GM12878 (cell line): ENCODE measurements around the gene SRBD1. TPM values are rescaled to one million over a fixed set of nuclear protein-coding genes. Genes with fewer than 3 reads are reported as not detected.

ENCODE experiments used
- ATAC-seq: fragments of 200-7000 bp; cut with Tn5 transposase; 3 replicates; pipeline ENCODE4 v1.9.1; 2020; ENCODE audit warnings: mild to moderate bottlenecking, moderate library complexity
- BruUV-seq: library from RNA; stranded (reverse); fragments of 400-500 nt; replicated peaks from 2 replicates; lab custom pipeline; 2021; lab: Mats Ljungman, UMichigan
- CTCF ChIA-PET: fragments of 300-600 bp; sonication (Branson Sonifier 250); formaldehyde crosslinking; extraction: SDS; loops from one replicate; lab custom pipeline; 2021; ENCODE audit warnings: inconsistent platforms; lab: Yijun Ruan, JAX
- POLR2A ChIA-PET: fragments of 350-600 bp; formaldehyde crosslinking; extraction: SDS; loops from one replicate; lab custom pipeline; 2021; ENCODE audit warnings: inconsistent platforms; lab: Charles Lee
- RAD21 ChIA-PET: fragments of 300-600 bp; sonication (Branson Sonifier 250); formaldehyde crosslinking; loops from one replicate; lab custom pipeline; 2023; ENCODE audit warnings: antibody characterized with exemption; ENCODE audit not compliant: unreplicated experiment; lab: Charles Lee
- SMC1A ChIA-PET: fragments of 300-600 bp; sonication (Branson Sonifier 250); formaldehyde crosslinking; loops from one replicate; lab custom pipeline; 2023; ENCODE audit not compliant: unreplicated experiment, uncharacterized antibody; lab: Charles Lee
- DNase-seq: peaks from one replicate; pipeline ENCODE4 v3.0.0-alpha.2; 2011; ENCODE audit warnings: low read depth, low spot score
- FAIRE-seq: peaks from 3 replicates; lab custom pipeline; 2011; peaks lifted over from hg19 to GRCh38; lab: Jason Lieb, UNC
- H2AFZ ChIP-seq: 2 replicates; pipeline ENCODE4 v1.6.0; 2011; ENCODE audit warnings: low read depth, low read length, control low read depth; ENCODE audit not compliant: control insufficient read depth
- H3K27ac ChIP-seq: 2 replicates; pipeline ENCODE4 v1.5.1; 2011; ENCODE audit warnings: control low read depth; ENCODE audit not compliant: control insufficient read depth, insufficient read depth
- H3K27me3 ChIP-seq, 2 experiments: replicated peaks in 1 of 2; 2 replicates each; pipeline versions ENCODE4 v1.6.0 to v1.6.1; 2011; ENCODE audit warnings: low read length in 1 of 2; ENCODE audit not compliant: control insufficient read depth in 2 of 2, insufficient read depth in 2 of 2
- H3K36me3 ChIP-seq, 2 experiments: 2 replicates each; pipeline ENCODE4 v1.5.1; 2011; ENCODE audit warnings: low read length in 1 of 2; ENCODE audit not compliant: control insufficient read depth in 2 of 2, insufficient read depth in 2 of 2
- H3K4me1 ChIP-seq: 2 replicates; pipeline ENCODE4 v1.6.1; 2011; ENCODE audit warnings: mild to moderate bottlenecking, low read length, moderate library complexity, mixed read lengths; ENCODE audit not compliant: control insufficient read depth, insufficient read depth
- H3K4me2 ChIP-seq: 2 replicates; pipeline ENCODE4 v1.6.0; 2011; ENCODE audit warnings: control low read depth; ENCODE audit not compliant: control insufficient read depth, insufficient read depth
- H3K4me3 ChIP-seq: fragments of 200-600 bp; sonication (generic); 2 replicates; pipeline ENCODE4 v1.5.1; 2016
- H3K79me2 ChIP-seq: 2 replicates; pipeline ENCODE4 v1.6.0; 2011; ENCODE audit warnings: low read length; ENCODE audit not compliant: control insufficient read depth, insufficient read depth
- H3K9ac ChIP-seq: 2 replicates; pipeline ENCODE4 v1.8.0; 2011; ENCODE audit warnings: low read length, control low read depth, mixed read lengths; ENCODE audit not compliant: control insufficient read depth, insufficient read depth
- H3K9me3 ChIP-seq: replicated peaks from 3 replicates; pipeline ENCODE4 v1.5.1; 2011; ENCODE audit warnings: mild to moderate bottlenecking, low read length; ENCODE audit not compliant: control insufficient read depth, insufficient read depth
- H4K20me1 ChIP-seq: 2 replicates; pipeline ENCODE4 v1.6.0; 2011; ENCODE audit not compliant: control insufficient read depth, insufficient read depth
- BHLHE40 ChIP-seq, 2 experiments: fragments of 450-650 bp in 1 of 2; IDR thresholded peaks; 2 replicates each; pipeline ENCODE4 v1.6.1; 2011 to 2017; ENCODE audit warnings: low read depth in 2 of 2, borderline replicate concordance in 1 of 2, improper control_type of control experiment in 1 of 2, low read length in 1 of 2, mild to moderate bottlenecking in 1 of 2
- EED ChIP-seq: sonication (generic); IDR thresholded peaks from 2 replicates; pipeline ENCODE4 v1.6.1; 2016; ENCODE audit warnings: antibody characterized with exemption, low read depth
- NBN ChIP-seq: fragments of 450-650 bp; IDR thresholded peaks from 2 replicates; pipeline ENCODE4 v1.6.1; 2016
- NR2C1 ChIP-seq: fragments of 450-650 bp; IDR thresholded peaks from 2 replicates; pipeline ENCODE4 v1.6.1; 2017; ENCODE audit warnings: antibody characterized with exemption, mild to moderate bottlenecking, moderate library complexity
- POU2F2 ChIP-seq: IDR thresholded peaks from 3 replicates; pipeline ENCODE4 v1.6.1; 2011; ENCODE audit warnings: low read depth, mild to moderate bottlenecking, low read length, borderline replicate concordance
- RAD51 ChIP-seq: fragments of 450-650 bp; IDR thresholded peaks from 2 replicates; pipeline ENCODE4 v1.6.1; 2016; ENCODE audit warnings: moderate library complexity, mild to moderate bottlenecking, inconsistent platforms
- SMARCA5 ChIP-seq: fragments of 450-650 bp; IDR thresholded peaks from 2 replicates; pipeline ENCODE4 v1.6.1; 2017; ENCODE audit warnings: mild to moderate bottlenecking
- TCF3 ChIP-seq: IDR thresholded peaks from 2 replicates; pipeline ENCODE4 v1.6.1; 2012; ENCODE audit warnings: low read depth, mild to moderate bottlenecking, low read length, borderline replicate concordance; ENCODE audit not compliant: insufficient read depth
- WRNIP1 ChIP-seq: IDR thresholded peaks from 2 replicates; pipeline ENCODE4 v1.6.1; 2011; ENCODE audit warnings: low read depth, low read length, improper control_type of control experiment, borderline replicate concordance
- ZNF384 ChIP-seq: IDR thresholded peaks from 2 replicates; pipeline ENCODE4 v1.6.1; 2012; ENCODE audit warnings: low read depth, mild to moderate bottlenecking, low read length, improper control_type of control experiment, borderline replicate concordance
- WGBS: methylation state at CpG from one replicate; pipeline ENCODE4 v1.1.6; 2016; ENCODE audit warnings: low lambda C conversion rate; ENCODE audit not compliant: insufficient replicate concordance, insufficient coverage; ENCODE audit errors: missing lambda C conversion rate; 5-methylcytosine and 5-hydroxymethylcytosine counted together
- in situ Hi-C: fragments of 300-500 bp; cut with MboI; formaldehyde crosslinking; loops from 9 replicates; pipeline ENCODE4 v1.14.3; 2018; ENCODE audit warnings: mixed read lengths
- intact Hi-C: fragments of 100-400 bp; cut with micrococcal nuclease; formaldehyde crosslinking; loops from one replicate; pipeline ENCODE4 v1.14.2; 2022; ENCODE audit not compliant: unreplicated experiment
- polyA plus RNA-seq, 11 experiments: library from polyadenylated mRNA; depleted of rRNA in 4 of 11; unstranded in 6 of 11; stranded (reverse) in 5 of 11; fragments of >200 nt; fragmentation: Nextera tagmentation in 4 of 11; fragmentation: Illumina TruSeq in 1 of 11; extraction: Ambion mirVana in 4 of 11; extraction: Trizol in 1 of 11; gene quantifications; 1 replicate in 1 of 11; 2 replicates in 10 of 11; pipeline versions ENCODE4 v1.2.1 to v1.2.3, GENCODE V29; 2011 to 2016; ENCODE audit warnings: inconsistent platforms in 2 of 11, missing spikeins in 2 of 11, low read depth in 1 of 11
- total RNA-seq, 4 experiments: library from RNA; depleted of rRNA in 3 of 4; stranded (reverse); fragments of >200 nt in 3 of 4; fragmentation: Illumina TruSeq in 1 of 4; extraction: Trizol in 1 of 4; gene quantifications; 2 replicates each; pipeline versions ENCODE4 v1.2.1 to v1.2.3, GENCODE V29; 2013 to 2021
- TF ChIP-seq, protein P1 (sequence below): IDR thresholded peaks from 2 replicates; pipeline ENCODE4 v1.6.1; 2011; ENCODE audit warnings: low read depth, low read length, improper control_type of control experiment, borderline replicate concordance
- TF ChIP-seq, protein P2 (sequence below): IDR thresholded peaks from 2 replicates; pipeline ENCODE4 v1.6.1; 2011; ENCODE audit warnings: borderline replicate concordance, low read depth, mild to moderate bottlenecking, moderate library complexity, low read length; ENCODE audit not compliant: insufficient read depth, poor library complexity, severe bottlenecking
- TF ChIP-seq, protein P3 (sequence below): IDR thresholded peaks from 2 replicates; pipeline ENCODE4 v1.6.1; 2011; ENCODE audit warnings: borderline replicate concordance, low read depth, mild to moderate bottlenecking, moderate library complexity, mixed read lengths, low read length; ENCODE audit not compliant: insufficient read depth; ENCODE audit errors: extremely low read length
- TF ChIP-seq, protein P4 (sequence below): fragments of 450-650 bp; IDR thresholded peaks from 2 replicates; pipeline ENCODE4 v1.6.1; 2017; ENCODE audit warnings: low read depth, mild to moderate bottlenecking, moderate library complexity
- TF ChIP-seq, protein P5 (sequence below): fragments of 450-650 bp; IDR thresholded peaks from 2 replicates; pipeline ENCODE4 v1.6.1; 2016; ENCODE audit warnings: mild to moderate bottlenecking

SRBD1 gene
- total and polyA plus RNA-seq, 10 of the 15 experiments (the other 5 are each of a cell fraction or from before 2014, with no cell fraction given) = 9.7 to 33.1 (median 20.1) TPM

DNA sequence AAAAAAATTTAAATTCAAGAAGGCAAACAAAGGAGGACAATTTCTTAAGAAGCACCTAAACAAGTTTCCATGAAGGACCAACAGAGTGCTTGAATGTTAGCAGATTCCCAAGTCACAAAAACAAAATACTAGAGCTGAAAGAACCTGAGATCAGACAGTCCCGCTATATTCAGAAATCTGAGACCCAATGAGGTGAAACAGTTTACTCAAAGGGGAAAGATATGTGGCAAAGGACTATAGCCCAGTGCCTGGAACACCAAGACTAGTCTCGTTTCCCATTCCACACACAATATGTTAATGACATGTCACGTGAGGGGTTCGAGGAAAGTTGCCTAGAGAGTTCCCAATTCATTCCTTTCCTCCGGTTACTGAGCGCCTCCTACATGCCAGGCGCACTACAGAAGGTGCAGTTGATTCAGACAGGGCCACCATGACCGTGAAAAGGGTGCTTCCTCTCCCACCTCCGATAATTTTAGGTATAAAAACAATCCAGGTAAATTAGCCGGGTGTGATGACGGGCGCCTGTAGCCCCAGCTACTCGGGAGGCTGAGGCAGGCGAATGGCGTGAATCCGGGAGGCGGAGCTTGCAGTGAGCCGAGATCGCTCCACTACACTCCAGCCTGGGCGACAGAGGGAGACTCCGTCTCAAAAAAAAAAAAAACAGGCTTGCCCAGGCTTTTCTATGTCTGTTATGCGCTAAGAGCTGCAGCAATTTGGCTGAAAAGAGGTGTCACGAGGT, 617 bp downstream of the SRBD1 start:
- SMC1A ChIA-PET = interaction anchor here (0.6 to 1.8 kb wide), 8 partner anchors 23 to 383 kb away, joined by 3 to 6 read pairs (median 4); no protein-coding TSS in a partner anchor
- RAD21 ChIA-PET = interaction anchor here (0.7 to 1.2 kb wide), 5 partner anchors 24 to 248 kb away, joined by 3 to 4 read pairs (median 3); no protein-coding TSS in a partner anchor
- H3K4me2 ChIP-seq = peak overlapping the region; percentile 85
- TSS peak; percentile 80 for BruUV-seq
- H3K79me2 ChIP-seq = peaks cover 33% of the 10 kb centered on the region
- POLR2A ChIA-PET = interaction anchor here (0.6 to 1.4 kb wide), 5 partner anchors 13 to 43 kb away, joined by 3 to 6 read pairs (median 3); no protein-coding TSS in a partner anchor
- H3K4me3 ChIP-seq = peak overlapping the region; percentile 97
- H3K9me3 ChIP-seq = no peaks in the 10 kb centered on the region
- in situ Hi-C loops (no loop called here), intact Hi-C loops (no loop called here)
- H3K27ac ChIP-seq = peak overlapping the region; percentile 89
- ATAC-seq (peak; percentile 78), FAIRE-seq (peak; percentile 76), DNase-seq (peak; percentile 28)
- H3K27me3 ChIP-seq = no peaks in the 10 kb centered on the region
- peak overlapping the region; percentile 93 for H3K9ac ChIP-seq
- H3K4me1 ChIP-seq = peaks cover 6% of the 10 kb centered on the region; the same call in 1 of the 2 replicates
- CTCF ChIA-PET = interaction anchor here (0.6 to 1.9 kb wide), 8 partner anchors 15 to 188 kb away, joined by 3 to 4 read pairs (median 3); no protein-coding TSS in a partner anchor
- H2AFZ ChIP-seq = peak overlapping the region; percentile 94
- no peaks in the 10 kb centered on the region for H3K36me3 ChIP-seq
- 0% methylated on average over 23 of the region's 23 CpGs for WGBS
- no peaks in the 10 kb centered on the region for H4K20me1 ChIP-seq
- peak; percentile 81 to 91 for TF ChIP-seq BHLHE40 (IDR thresholded peaks at IDR 0.05; ENCODE audit: borderline replicate concordance in 1 of 2, low read depth in 2 of 2, low read length in 1 of 2)
- peak; percentile 32; the same call in 1 of the 2 replicates for TF ChIP-seq ZNF384
- TF ChIP-seq, protein P1, sequence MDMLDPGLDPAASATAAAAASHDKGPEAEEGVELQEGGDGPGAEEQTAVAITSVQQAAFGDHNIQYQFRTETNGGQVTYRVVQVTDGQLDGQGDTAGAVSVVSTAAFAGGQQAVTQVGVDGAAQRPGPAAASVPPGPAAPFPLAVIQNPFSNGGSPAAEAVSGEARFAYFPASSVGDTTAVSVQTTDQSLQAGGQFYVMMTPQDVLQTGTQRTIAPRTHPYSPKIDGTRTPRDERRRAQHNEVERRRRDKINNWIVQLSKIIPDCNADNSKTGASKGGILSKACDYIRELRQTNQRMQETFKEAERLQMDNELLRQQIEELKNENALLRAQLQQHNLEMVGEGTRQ = peak; percentile 83
- no peak for TF ChIP-seq WRNIP1
- TF ChIP-seq NR2C1 = no peak
- peak; percentile 78 for TF ChIP-seq NBN
- TF ChIP-seq RAD51 = peak; percentile 94
- no peak for TF ChIP-seq TCF3
- 0 out of 2 replicates have a peak, but pooled peaks have one; percentile 28 for TF ChIP-seq EED
- TF ChIP-seq SMARCA5 = peak; percentile 42; the same call in 1 of the 2 replicates
- TF ChIP-seq, protein P2, sequence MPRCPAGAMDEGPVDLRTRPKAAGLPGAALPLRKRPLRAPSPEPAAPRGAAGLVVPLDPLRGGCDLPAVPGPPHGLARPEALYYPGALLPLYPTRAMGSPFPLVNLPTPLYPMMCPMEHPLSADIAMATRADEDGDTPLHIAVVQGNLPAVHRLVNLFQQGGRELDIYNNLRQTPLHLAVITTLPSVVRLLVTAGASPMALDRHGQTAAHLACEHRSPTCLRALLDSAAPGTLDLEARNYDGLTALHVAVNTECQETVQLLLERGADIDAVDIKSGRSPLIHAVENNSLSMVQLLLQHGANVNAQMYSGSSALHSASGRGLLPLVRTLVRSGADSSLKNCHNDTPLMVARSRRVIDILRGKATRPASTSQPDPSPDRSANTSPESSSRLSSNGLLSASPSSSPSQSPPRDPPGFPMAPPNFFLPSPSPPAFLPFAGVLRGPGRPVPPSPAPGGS = no peak
- TF ChIP-seq, protein P3, sequence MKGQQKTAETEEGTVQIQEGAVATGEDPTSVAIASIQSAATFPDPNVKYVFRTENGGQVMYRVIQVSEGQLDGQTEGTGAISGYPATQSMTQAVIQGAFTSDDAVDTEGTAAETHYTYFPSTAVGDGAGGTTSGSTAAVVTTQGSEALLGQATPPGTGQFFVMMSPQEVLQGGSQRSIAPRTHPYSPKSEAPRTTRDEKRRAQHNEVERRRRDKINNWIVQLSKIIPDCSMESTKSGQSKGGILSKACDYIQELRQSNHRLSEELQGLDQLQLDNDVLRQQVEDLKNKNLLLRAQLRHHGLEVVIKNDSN = peak; percentile 85
- TF ChIP-seq, protein P4, sequence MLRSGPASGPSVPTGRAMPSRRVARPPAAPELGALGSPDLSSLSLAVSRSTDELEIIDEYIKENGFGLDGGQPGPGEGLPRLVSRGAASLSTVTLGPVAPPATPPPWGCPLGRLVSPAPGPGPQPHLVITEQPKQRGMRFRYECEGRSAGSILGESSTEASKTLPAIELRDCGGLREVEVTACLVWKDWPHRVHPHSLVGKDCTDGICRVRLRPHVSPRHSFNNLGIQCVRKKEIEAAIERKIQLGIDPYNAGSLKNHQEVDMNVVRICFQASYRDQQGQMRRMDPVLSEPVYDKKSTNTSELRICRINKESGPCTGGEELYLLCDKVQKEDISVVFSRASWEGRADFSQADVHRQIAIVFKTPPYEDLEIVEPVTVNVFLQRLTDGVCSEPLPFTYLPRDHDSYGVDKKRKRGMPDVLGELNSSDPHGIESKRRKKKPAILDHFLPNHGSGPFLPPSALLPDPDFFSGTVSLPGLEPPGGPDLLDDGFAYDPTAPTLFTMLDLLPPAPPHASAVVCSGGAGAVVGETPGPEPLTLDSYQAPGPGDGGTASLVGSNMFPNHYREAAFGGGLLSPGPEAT = 0 out of 2 replicates have a peak, but pooled peaks have one; percentile 39
- peak; percentile 31; the same call in 1 of the 3 replicates for TF ChIP-seq POU2F2
- TF ChIP-seq, protein P5, sequence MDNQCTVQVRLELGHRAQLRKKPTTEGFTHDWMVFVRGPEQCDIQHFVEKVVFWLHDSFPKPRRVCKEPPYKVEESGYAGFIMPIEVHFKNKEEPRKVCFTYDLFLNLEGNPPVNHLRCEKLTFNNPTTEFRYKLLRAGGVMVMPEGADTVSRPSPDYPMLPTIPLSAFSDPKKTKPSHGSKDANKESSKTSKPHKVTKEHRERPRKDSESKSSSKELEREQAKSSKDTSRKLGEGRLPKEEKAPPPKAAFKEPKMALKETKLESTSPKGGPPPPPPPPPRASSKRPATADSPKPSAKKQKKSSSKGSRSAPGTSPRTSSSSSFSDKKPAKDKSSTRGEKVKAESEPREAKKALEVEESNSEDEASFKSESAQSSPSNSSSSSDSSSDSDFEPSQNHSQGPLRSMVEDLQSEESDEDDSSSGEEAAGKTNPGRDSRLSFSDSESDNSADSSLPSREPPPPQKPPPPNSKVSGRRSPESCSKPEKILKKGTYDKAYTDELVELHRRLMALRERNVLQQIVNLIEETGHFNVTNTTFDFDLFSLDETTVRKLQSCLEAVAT = 0 out of 2 replicates have a peak, but pooled peaks have one; percentile 55
